Measurements from ENCODE around the gene DPM3. TPM values are rescaled to one million over a fixed set of nuclear protein-coding genes. Genes with fewer than 3 reads are reported as not detected.

DPM3 gene
- total RNA-seq, 1 experiment from 2014 or later = 113 TPM

DNA sequence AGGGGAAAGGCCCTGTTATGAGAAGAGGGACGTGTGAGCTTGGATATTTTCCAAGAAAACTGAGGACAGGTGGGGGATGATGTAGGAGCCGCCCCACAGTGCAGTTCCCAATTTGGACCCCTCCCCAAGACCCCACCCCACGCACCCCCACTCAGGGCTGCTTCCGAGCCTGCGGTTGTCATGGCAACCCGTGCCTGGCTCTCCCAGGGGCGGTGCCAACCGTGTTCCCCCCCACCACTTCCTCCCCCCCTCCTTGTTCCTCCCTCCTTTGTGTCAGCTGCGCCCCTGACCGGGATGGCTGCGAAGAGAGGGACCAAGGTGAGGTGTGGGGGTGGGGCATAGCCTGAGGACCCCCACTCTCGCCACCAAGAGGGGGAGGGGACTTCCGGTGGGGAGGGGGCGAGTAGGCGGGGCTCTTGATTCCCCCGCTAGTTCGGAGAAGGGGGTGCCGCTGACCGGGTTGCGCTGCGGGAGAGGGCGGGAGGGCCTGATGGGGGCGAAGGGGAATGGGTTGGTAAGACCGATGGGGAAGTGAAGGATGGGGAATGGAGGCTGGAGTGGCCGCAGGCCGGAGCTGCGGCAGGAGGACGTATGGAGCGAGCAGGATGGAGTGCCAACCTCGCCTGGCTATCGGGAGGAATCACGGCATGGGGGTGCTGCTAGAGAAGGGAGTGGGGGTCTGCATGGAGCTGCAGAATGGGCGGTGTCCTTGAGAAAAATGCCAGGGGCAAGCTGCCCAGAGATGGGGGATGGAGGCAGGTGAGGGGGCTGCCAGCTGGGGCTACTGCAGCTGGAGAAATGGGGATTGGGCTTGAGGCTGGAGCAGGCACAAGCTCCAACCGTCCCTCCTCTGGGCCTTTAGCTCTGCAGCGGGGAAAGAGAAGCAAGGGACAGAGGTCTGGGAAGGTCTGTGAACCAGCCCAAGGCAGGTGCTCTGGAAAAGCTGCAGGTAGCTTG lies 34.3 kb upstream of the DPM3 start:
- Histone ChIP-seq H3K9me3 (ENCODE audit: control insufficient read depth in 1 of 2, insufficient read depth in 1 of 2, low read depth in 1 of 2, low read length in 2 of 2) (no peaks in the 10 kb centered on the region), H3K4me3 (replicated peaks in 1 of 2; ENCODE audit: low read depth in 1 of 2, low read length in 2 of 2) (peak overlapping the region; percentile 84 to 97), H4K20me1 (ENCODE audit: insufficient read depth) (no peaks in the 10 kb centered on the region), H2AFZ (ENCODE audit: low read depth, low read length, poor library complexity, severe bottlenecking) (peak overlapping the region; percentile 66), H3K27ac (ENCODE audit: low read depth, low read length) (peak overlapping the region; percentile 76; the same call in 1 of the 2 replicates), H3K9ac (ENCODE audit: low read length) (peak overlapping the region; percentile 87), H3K79me2 (ENCODE audit: insufficient read depth, low read length) (peaks cover 25% of the 10 kb centered on the region), H3K4me1 (ENCODE audit: control insufficient read depth in 1 of 2, insufficient read depth in 2 of 2, low read length in 2 of 2) (peaks cover 7 to 42% of the 10 kb centered on the region in 2 experiments; a peak in 3 of 4 replicates), H3K4me2 (ENCODE audit: low read length) (peak overlapping the region; percentile 76), H3K36me3 (ENCODE audit: control insufficient read depth in 1 of 2, insufficient read depth in 2 of 2, low read length in 2 of 2) (peaks cover 2 to 6% of the 10 kb centered on the region in 2 experiments; a peak in 2 of 4 replicates), H3K9me2 (ENCODE audit: insufficient read depth) (no peaks in the 10 kb centered on the region), H3K27me3 (ENCODE audit: insufficient read depth, low read length) (no peaks in the 10 kb centered on the region)
- CTCF ChIA-PET = interaction anchor here (1.9 to 4.6 kb wide), 5 partner anchors 19 to 83 kb away, joined by 5 to 71 read pairs (median 9); no protein-coding TSS in a partner anchor
- intact Hi-C loops (cut with micrococcal nuclease) = loop anchor here (10.0 kb wide), 1 partner anchor 150 kb away; the partner anchor contains the start of gene RUSC1
- no TSS peak for BruUV-seq (replicated peaks)
- RAD21 ChIA-PET (ENCODE audit: low non-redundant PET in 1 of 2, low total read pairs in 2 of 2, uncharacterized antibody in 2 of 2, unreplicated experiment in 2 of 2) = no interaction called here
- no peak for DNase-seq (ENCODE audit: low read depth, low spot score)
- TF ChIP-seq JUND (IDR thresholded peaks at IDR 0.05) (no peak), YY1 (IDR thresholded peaks at IDR 0.05; ENCODE audit: extremely low read depth, insufficient replicate concordance, low read depth, low read length) (no peak), EZH2 (IDR thresholded peaks at IDR 0.05) (no peak), EZH2phosphoT487 (IDR thresholded peaks at IDR 0.05; ENCODE audit: borderline replicate concordance) (no peak), CEBPB (IDR thresholded peaks at IDR 0.05; ENCODE audit: low read depth) (no peak), EGR1 (IDR thresholded peaks at IDR 0.05; ENCODE audit: low read depth) (no peak), CBX3 (IDR thresholded peaks at IDR 0.05; ENCODE audit: low read depth) (no peak), SIN3A (IDR thresholded peaks at IDR 0.05; ENCODE audit: low read depth) (no peak), POLR2AphosphoS5 (IDR thresholded peaks at IDR 0.05; ENCODE audit: low read depth, low read length) (no peak), SRF (IDR thresholded peaks at IDR 0.05; ENCODE audit: low read depth) (no peak), ZFX (IDR thresholded peaks at IDR 0.05) (no peak), RAD21 (IDR thresholded peaks at IDR 0.05; ENCODE audit: low read depth) (no peak), ELF1 (IDR thresholded peaks at IDR 0.05; ENCODE audit: borderline replicate concordance, low read depth) (no peak), ZNF274 (IDR thresholded peaks at IDR 0.05; ENCODE audit: low read depth, low read length) (no peak), FOSL1 (IDR thresholded peaks at IDR 0.05; ENCODE audit: low read depth) (no peak), POLR2A (IDR thresholded peaks at IDR 0.05; ENCODE audit: borderline replicate concordance, extremely low read depth, insufficient read depth, insufficient read length) (no peak), TCF7L2 (IDR thresholded peaks at IDR 0.05; ENCODE audit: borderline replicate concordance, extremely low read depth, insufficient read depth, insufficient read length) (no peak)
- TF ChIP-seq, protein P1, sequence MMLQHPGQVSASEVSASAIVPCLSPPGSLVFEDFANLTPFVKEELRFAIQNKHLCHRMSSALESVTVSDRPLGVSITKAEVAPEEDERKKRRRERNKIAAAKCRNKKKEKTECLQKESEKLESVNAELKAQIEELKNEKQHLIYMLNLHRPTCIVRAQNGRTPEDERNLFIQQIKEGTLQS (IDR thresholded peaks at IDR 0.05) = no peak
- TF ChIP-seq, protein P2, sequence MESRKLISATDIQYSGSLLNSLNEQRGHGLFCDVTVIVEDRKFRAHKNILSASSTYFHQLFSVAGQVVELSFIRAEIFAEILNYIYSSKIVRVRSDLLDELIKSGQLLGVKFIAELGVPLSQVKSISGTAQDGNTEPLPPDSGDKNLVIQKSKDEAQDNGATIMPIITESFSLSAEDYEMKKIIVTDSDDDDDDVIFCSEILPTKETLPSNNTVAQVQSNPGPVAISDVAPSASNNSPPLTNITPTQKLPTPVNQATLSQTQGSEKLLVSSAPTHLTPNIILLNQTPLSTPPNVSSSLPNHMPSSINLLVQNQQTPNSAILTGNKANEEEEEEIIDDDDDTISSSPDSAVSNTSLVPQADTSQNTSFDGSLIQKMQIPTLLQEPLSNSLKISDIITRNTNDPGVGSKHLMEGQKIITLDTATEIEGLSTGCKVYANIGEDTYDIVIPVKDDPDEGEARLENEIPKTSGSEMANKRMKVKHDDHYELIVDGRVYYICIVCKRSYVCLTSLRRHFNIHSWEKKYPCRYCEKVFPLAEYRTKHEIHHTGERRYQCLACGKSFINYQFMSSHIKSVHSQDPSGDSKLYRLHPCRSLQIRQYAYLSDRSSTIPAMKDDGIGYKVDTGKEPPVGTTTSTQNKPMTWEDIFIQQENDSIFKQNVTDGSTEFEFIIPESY (IDR thresholded peaks at IDR 0.05; ENCODE audit: extremely low read depth, insufficient replicate concordance, low read length) = no peak
- TF ChIP-seq, protein P3, sequence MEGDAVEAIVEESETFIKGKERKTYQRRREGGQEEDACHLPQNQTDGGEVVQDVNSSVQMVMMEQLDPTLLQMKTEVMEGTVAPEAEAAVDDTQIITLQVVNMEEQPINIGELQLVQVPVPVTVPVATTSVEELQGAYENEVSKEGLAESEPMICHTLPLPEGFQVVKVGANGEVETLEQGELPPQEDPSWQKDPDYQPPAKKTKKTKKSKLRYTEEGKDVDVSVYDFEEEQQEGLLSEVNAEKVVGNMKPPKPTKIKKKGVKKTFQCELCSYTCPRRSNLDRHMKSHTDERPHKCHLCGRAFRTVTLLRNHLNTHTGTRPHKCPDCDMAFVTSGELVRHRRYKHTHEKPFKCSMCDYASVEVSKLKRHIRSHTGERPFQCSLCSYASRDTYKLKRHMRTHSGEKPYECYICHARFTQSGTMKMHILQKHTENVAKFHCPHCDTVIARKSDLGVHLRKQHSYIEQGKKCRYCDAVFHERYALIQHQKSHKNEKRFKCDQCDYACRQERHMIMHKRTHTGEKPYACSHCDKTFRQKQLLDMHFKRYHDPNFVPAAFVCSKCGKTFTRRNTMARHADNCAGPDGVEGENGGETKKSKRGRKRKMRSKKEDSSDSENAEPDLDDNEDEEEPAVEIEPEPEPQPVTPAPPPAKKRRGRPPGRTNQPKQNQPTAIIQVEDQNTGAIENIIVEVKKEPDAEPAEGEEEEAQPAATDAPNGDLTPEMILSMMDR (IDR thresholded peaks at IDR 0.05 in 2 of 3, conservative IDR thresholded peaks at IDR 0.05 in 1 of 3; ENCODE audit: borderline replicate concordance in 1 of 3, insufficient read depth in 1 of 3, low read depth in 2 of 3, low read length in 2 of 3) = no peak
- POLR2A ChIA-PET = interaction anchor here (1.5 to 2.5 kb wide), 3 partner anchors 19 to 51 kb away, joined by 4 to 15 read pairs (median 4); no protein-coding TSS in a partner anchor
- no peak for ATAC-seq

Measured in HCT116 (cell line).